Measurements from ENCODE around the gene DHRS12.

GRCh38 chr13:51818781-51819511, 15.0 kb upstream of the DHRS12 start:
- TF ChIP-seq GATA2 (IDR thresholded peaks at IDR 0.05; ENCODE audit: low read depth, low read length), result no peak
- TF ChIP-seq GATA3 (IDR thresholded peaks at IDR 0.05; ENCODE audit: low read depth, low read length), result no peak

Data from SH-SY5Y (cell line).